Esophagus squamous epithelium (tissue), 4 donors: ENCODE measurements around the gene IKZF4.

Source experiments
- CTCF ChIP-seq, 6 experiments: fragments of 450-650 bp in 4 of 6; fragments of 200-600 bp in 2 of 6; sonication (generic) in 2 of 6; IDR thresholded peaks; one replicate each; pipeline ENCODE4 v1.5.1; 2016 to 2019; ENCODE audit warnings: antibody characterized with exemption in 6 of 6, mild to moderate bottlenecking in 4 of 6, moderate library complexity in 4 of 6
- POLR2A ChIP-seq, 4 donors: fragments of 450-650 bp; IDR thresholded peaks; one replicate each; pipeline ENCODE4 v1.6.1; 2017; ENCODE audit warnings: antibody characterized with exemption in 4 of 4, mild to moderate bottlenecking in 4 of 4, moderate library complexity in 3 of 4

- TF ChIP-seq CTCF (IDR thresholded peaks at IDR 0.05) (no peak), POLR2A (IDR thresholded peaks at IDR 0.05) (peak in 1 of 4 donors; percentile 36)
Observed at GRCh38 chr12:56080556-56081138, 59.8 kb downstream of the IKZF4 start.
